Measurements from ENCODE around the gene ABHD2. TPM values are rescaled to one million over a fixed set of nuclear protein-coding genes. Genes with fewer than 3 reads are reported as not detected.

The ABHD2 gene
- total and polyA plus RNA-seq, 9 of the 15 experiments (the other 6 are each of a cell fraction or from before 2014, with no cell fraction given): 16.9 to 99.8 (median 47.5) TPM

DNA sequence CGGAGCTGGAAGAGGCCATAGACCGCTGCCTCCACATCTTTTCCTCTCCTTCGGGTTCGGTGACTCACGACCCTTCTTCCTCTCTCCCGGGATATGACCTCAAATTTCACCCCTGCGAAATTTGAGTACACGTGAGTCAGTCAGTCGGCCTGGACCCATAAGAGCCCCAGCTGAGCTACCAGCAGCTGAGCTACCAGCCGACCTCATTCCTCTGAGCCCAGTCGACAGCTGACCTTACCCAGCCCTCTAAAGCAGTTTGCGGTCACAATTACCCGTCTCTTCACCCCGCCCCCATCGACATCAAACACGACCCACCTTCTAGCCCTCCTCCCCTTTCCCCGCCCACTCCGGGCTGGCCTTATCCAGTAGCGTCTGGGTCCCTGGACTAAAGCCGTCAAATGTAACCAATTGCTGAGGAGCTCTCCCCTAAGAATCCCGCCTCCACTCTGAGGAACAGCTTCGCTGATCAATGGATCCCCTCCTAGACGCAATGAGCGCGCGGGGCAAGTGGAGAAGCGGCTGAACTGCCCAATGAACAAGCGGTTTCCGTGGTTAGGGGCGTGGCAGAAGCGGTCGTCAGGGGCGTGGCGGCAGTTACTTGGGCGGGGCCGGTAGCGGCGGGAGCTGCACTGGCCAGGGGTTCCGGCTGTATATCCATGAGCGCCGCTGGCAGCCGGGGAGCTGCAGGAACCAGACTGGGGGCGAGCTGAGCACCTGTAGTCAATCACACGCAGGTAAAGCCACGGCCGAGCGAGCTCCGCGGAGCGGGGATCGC, at the start of gene ABHD2 (continued):
- TF ChIP-seq, protein P1, sequence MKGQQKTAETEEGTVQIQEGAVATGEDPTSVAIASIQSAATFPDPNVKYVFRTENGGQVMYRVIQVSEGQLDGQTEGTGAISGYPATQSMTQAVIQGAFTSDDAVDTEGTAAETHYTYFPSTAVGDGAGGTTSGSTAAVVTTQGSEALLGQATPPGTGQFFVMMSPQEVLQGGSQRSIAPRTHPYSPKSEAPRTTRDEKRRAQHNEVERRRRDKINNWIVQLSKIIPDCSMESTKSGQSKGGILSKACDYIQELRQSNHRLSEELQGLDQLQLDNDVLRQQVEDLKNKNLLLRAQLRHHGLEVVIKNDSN (CRISPR knock-in tag; IDR thresholded peaks at IDR 0.05): no peak; the same call in 1 of the 2 replicates
- TF ChIP-seq PRMT5 (CRISPR knock-in tag; IDR thresholded peaks at IDR 0.05): no peak
- TF ChIP-seq, protein P2, sequence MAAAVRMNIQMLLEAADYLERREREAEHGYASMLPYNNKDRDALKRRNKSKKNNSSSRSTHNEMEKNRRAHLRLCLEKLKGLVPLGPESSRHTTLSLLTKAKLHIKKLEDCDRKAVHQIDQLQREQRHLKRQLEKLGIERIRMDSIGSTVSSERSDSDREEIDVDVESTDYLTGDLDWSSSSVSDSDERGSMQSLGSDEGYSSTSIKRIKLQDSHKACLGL (CRISPR knock-in tag; IDR thresholded peaks at IDR 0.05; ENCODE audit: borderline replicate concordance, poor library complexity, severe bottlenecking): no peak
- peak; percentile 55; the same call in 1 of the 2 replicates for TF ChIP-seq GABPB1 (CRISPR knock-in tag; IDR thresholded peaks at IDR 0.05)
- no peak for TF ChIP-seq ZNF217 (CRISPR knock-in tag; IDR thresholded peaks at IDR 0.05)
- TF ChIP-seq ZNF143 (CRISPR knock-in tag; IDR thresholded peaks at IDR 0.05): no peak
- no peak for TF ChIP-seq ZNF134 (CRISPR knock-in tag; conservative IDR thresholded peaks at IDR 0.05)
- TF ChIP-seq ZNF77 (CRISPR knock-in tag; IDR thresholded peaks at IDR 0.05): no peak
- TF ChIP-seq ZNF507 (tag; conservative IDR thresholded peaks at IDR 0.05): no peak
- no peak for TF ChIP-seq ZNF79 (CRISPR knock-in tag; IDR thresholded peaks at IDR 0.05; ENCODE audit: low read depth)
- TF ChIP-seq, protein P3, sequence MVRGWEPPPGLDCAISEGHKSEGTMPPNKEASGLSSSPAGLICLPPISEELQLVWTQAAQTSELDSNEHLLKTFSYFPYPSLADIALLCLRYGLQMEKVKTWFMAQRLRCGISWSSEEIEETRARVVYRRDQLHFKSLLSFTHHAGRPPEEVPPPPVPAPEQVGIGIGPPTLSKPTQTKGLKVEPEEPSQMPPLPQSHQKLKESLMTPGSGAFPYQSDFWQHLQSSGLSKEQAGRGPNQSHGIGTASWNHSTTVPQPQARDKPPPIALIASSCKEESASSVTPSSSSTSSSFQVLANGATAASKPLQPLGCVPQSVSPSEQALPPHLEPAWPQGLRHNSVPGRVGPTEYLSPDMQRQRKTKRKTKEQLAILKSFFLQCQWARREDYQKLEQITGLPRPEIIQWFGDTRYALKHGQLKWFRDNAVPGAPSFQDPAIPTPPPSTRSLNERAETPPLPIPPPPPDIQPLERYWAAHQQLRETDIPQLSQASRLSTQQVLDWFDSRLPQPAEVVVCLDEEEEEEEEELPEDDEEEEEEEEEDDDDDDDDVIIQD (CRISPR knock-in tag; IDR thresholded peaks at IDR 0.05): no peak
- TF ChIP-seq XRCC4 (IDR thresholded peaks at IDR 0.05; ENCODE audit: extremely low read depth, insufficient read depth, insufficient read length): no peak
- no peak for TF ChIP-seq MCM7 (IDR thresholded peaks at IDR 0.05)
- no peak for TF ChIP-seq ZNF639 (CRISPR knock-in tag; conservative IDR thresholded peaks at IDR 0.05 in 1 of 2, IDR thresholded peaks at IDR 0.05 in 1 of 2)
- no peak for TF ChIP-seq ZNF436 (CRISPR knock-in tag; IDR thresholded peaks at IDR 0.05)
- TF ChIP-seq RBM17 (IDR thresholded peaks at IDR 0.05; ENCODE audit: borderline replicate concordance, low read depth, low read length): no peak
- TF ChIP-seq KAT7 (CRISPR knock-in tag; IDR thresholded peaks at IDR 0.05; ENCODE audit: borderline replicate concordance): no peak
- TF ChIP-seq ZNF780A (CRISPR knock-in tag; IDR thresholded peaks at IDR 0.05): no peak
- TF ChIP-seq U2AF1 (optimal IDR thresholded peaks at IDR 0.05; ENCODE audit: low read depth, low read length): no peak
- TF ChIP-seq TBL1XR1 (IDR thresholded peaks at IDR 0.05; ENCODE audit: low read length in 2 of 2): peak in 1 of 2 experiments; percentile 75; a peak in 2 of 4 replicates
- no peak for TF ChIP-seq YBX1 (IDR thresholded peaks at IDR 0.05)
- TF ChIP-seq ZNF584 (CRISPR knock-in tag; IDR thresholded peaks at IDR 0.05; ENCODE audit: low read depth): no peak
- peak; percentile 79 for TF ChIP-seq POLR2B (IDR thresholded peaks at IDR 0.05; ENCODE audit: low read depth, partially characterized antibody)
- TF ChIP-seq ZNF75A (CRISPR knock-in tag; IDR thresholded peaks at IDR 0.05): no peak
- no peak for TF ChIP-seq ZNF23 (CRISPR knock-in tag; IDR thresholded peaks at IDR 0.05)
- TF ChIP-seq SRSF9 (IDR thresholded peaks at IDR 0.05; ENCODE audit: borderline replicate concordance, low read depth, low read length): no peak
